DMS53 treated with DMSO at 0.1 percent for 48 hours (cell line): ENCODE data around the gene CDC5L.
"Not testable (repeated sequence)": the region's sequence is repeated elsewhere in the genome, so short reads cannot be mapped to it uniquely, and the experiment has no call there.

Experiments used
- DNase-seq: peaks from one replicate; lab custom pipeline; 2025; ENCODE audit not compliant: unreplicated experiment; lab: John Stamatoyannopoulos, UW

CDC5L gene

GRCh38 chr6:44387346-44388134 is at the start of gene CDC5L:
Gene CDC5L (plus strand): TSS chr6:44387706. CDS start chr6:44387824, 118 bp downstream.
- DNase-seq, result peak; percentile 98

GRCh38 chr6:44338228-44339122 is 49.0 kb upstream of the CDC5L start:
- DNase-seq, result peak; percentile 58

GRCh38 chr6:44339301-44339700 is 48.2 kb upstream of the CDC5L start:
- DNase-seq, result no peak

- no peak for DNase-seq
Measured at GRCh38 chr6:44339763-44340625, 47.5 kb upstream of the CDC5L start.

GRCh38 chr6:44341095-44341890 is 46.2 kb upstream of the CDC5L start:
- DNase-seq, result no peak

GRCh38 chr6:44342052-44342451 is 45.5 kb upstream of the CDC5L start:
- no peak for DNase-seq

GRCh38 chr6:44342489-44342888 is 45.0 kb upstream of the CDC5L start, which contains the start of gene SPATS1:
Gene SPATS1 (plus strand): TSS chr6:44342650. CDS start chr6:44343096, 446 bp downstream.
- DNase-seq, result no peak

GRCh38 chr6:44346818-44347217 is 40.7 kb upstream of the CDC5L start:
- not testable (repeated sequence) for DNase-seq

- no peak for DNase-seq
Measured at GRCh38 chr6:44349904-44350649, 37.4 kb upstream of the CDC5L start.

- not testable (repeated sequence) for DNase-seq
Measured at GRCh38 chr6:44350650-44350994, 36.9 kb upstream of the CDC5L start.

- DNase-seq, result no peak
Measured at GRCh38 chr6:44352259-44352658, 35.2 kb upstream of the CDC5L start.

- no peak for DNase-seq
Measured at GRCh38 chr6:44353336-44353735, 34.2 kb upstream of the CDC5L start.

GRCh38 chr6:44355640-44356039 is 31.9 kb upstream of the CDC5L start:
- no peak for DNase-seq

- DNase-seq, result no peak
Measured at GRCh38 chr6:44356487-44356886, 31.0 kb upstream of the CDC5L start.

- no peak for DNase-seq
Measured at GRCh38 chr6:44359973-44360372, 27.5 kb upstream of the CDC5L start.

GRCh38 chr6:44361947-44362346 is 25.6 kb upstream of the CDC5L start:
- DNase-seq, result no peak

GRCh38 chr6:44363377-44363926 is 24.1 kb upstream of the CDC5L start:
- DNase-seq, result no peak

GRCh38 chr6:44366781-44367180 is 20.7 kb upstream of the CDC5L start:
- DNase-seq, result no peak

GRCh38 chr6:44367681-44368080 is 19.8 kb upstream of the CDC5L start:
- DNase-seq, result no peak
